GM19395 (cell line): ENCODE results near the gene PPP2R2B.
A peak's percentile ranks its signal among the peaks of the same experiment; 100 is the strongest.

ENCODE experiments used
- ATAC-seq: cut with Tn5 transposase; IDR thresholded peaks from one replicate; pipeline ENCODE4 v1.9.1; 2021; ENCODE audit warnings: mild to moderate bottlenecking, moderate library complexity; ENCODE audit not compliant: unreplicated experiment

The PPP2R2B gene

DNA sequence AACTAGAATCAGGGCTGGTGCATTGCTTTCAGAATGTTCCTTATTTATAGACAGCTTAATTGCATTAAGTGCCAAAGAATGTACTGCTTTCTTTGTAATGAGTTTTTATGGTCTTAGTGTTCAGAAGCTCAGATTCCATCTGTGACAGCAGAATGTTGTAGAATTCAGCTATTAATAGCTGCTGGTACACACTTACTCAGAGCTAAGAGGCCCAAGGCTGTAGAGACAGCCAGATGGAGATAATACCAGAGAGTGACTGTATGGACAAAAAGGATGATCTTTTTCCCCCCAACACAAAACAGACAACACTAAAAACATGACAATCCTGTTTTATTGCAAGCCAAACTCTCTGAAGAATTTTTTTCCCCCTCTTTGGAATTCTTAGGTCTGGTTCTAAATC, 50.2 kb downstream of the PPP2R2B start:
- no peak for ATAC-seq

DNA sequence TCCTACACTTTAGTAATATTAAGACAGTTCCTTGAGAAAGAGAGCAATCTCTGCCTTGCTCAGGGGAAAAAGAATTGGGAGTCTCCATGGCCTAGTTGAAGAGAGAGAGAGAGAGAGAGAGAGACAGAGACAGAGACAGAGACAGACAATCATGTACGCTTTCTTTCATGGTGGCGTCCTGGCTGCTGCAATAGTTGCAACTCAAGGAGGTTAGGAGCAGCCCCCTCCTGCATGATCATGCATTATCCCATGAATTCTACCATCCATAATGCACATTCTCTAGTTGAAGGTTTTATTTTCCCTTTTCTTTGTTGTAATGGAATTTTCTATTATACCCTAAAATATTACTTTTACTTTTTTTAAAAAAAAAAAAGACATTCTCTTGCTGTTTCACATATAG, 50.7 kb downstream of the PPP2R2B start:
- no peak for ATAC-seq

DNA sequence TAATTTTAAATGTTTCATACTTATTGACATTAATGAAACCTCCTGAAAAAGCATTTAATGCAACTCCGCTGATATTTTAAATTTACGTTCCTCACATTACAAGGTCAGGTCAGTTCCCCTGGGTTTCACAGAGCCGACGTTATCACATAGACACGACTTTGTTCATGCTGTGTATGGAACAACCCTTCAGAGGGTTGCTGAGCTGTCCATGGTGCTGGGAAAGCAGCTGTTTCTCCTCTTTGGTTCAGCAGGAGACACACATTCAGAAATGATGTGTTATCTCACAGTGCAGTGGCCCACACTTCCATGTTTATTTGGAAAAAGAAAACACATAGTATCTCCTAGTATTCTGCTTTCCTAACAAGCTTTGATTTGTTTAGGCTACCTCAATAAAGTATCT, 53.5 kb downstream of the PPP2R2B start:
- ATAC-seq: no peak

DNA sequence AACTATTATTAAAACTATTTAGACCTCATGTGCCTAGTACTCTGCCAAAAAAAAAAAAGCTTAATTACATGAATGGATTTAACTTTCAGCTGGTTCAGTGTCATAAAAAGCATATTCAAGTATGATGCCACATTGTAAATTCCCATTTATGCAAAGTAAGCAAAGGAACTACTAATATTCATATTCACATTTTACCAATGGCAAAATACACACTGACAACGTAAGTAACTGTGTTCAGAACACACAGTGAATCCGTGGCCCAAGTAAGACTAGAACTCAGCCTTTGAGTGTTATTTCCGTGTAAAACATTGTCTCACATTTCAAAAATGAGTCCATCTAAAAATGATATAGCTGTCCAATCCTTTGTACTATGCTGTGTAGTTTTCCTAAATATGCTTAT, 56.8 kb downstream of the PPP2R2B start:
- no peak for ATAC-seq

DNA sequence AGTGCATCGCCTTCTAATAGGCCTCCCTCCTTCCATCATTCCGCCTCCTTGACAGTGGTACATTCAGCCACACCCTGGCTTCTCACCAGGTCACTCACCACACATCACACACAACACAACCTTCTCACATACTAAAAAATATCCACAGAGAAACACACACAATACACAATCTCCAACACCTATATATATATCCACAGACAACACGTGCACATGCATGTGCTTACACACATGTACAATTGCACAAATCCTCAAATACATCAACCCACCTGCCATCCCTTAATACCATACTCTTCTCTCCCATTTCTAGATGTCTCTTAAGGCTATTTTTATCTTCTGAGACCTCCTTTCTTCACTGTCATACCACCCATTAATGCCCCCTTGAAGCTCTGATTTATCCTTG, 57.6 kb downstream of the PPP2R2B start:
- no peak for ATAC-seq

DNA sequence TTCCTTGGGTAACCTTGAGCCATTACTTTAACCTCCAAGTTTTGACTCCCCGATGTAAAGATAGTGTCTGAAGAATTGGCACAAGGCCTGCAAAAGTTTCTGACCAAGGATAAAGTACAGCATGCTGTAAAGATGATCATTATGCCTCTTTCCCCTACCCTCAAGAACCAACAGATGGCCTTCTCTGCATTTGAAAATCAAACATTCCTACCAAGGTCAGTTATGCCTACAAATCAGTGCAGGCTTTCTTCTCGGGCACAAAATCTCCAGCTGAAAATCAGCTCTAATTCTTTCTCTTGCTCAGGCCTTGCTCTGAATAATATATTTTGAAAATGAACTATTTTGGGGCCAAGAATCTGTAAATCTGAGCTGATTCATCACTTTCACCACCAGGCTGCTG, 59.7 kb downstream of the PPP2R2B start:
- no peak for ATAC-seq

DNA sequence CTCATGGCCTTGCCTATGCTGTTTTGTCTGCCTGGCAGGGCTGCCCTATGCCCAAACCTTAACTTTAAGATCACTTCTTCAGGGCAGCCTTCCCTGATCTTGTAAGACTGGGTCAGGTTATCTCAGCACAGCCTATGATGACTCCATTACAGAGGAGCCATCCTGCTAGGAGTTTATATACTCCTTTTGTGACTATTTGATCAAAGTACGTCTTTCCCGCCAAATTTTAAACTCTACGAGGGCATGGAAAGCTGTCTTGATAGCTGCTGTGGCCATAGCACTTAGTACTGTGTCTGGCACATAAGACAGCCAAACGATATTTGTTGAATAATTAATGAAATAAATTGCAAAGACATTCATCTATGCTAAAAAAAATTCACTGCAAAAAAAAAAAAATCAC, 60.6 kb downstream of the PPP2R2B start:
- no peak for ATAC-seq

DNA sequence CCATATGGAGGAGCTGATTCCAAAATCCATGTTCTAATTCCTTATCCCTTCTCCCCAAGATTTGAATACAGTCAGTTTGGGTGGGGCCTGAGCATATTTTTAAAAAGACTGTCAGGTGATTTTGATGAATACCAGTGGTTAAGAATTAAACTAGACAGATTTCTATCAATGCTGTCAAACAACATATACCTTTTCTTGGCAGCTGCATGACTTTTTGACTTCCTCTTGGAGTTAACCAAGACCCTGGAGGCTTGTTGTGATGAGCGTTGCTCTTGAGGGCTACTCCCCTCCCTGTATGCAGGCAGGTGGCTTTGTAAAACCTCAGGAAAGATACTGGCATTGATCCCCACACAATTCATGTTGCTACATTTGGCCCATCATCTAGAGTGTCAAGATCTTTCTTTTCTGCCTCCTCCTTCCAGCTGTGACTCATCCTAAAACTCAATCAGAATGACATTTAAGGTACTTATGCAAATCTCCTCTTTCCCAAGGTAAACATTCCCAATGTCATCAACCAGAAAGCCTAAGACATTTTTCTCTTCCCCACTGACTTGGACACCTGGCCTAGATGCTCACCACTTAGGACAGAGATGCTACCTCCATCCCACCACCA, 61.7 kb downstream of the PPP2R2B start:
- no peak for ATAC-seq

DNA sequence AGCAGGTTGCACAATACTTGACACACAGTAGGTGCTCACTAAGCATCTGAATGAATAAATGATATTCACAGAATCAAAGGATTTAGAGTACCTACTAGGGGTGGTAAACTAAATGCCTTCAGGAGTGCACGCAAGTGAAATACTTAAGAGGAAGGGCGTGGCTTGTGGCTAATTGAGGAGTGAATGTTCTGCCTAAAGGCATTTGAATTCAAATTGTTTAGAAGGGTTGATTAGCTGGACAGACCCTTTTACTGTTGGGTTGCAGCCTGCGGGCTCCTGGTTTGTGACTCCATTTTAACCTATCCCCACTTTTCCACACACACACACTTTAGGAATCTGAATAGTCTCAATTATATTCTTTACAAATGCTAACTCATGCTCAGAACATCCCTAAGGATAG, 63.1 kb downstream of the PPP2R2B start:
- no peak for ATAC-seq

DNA sequence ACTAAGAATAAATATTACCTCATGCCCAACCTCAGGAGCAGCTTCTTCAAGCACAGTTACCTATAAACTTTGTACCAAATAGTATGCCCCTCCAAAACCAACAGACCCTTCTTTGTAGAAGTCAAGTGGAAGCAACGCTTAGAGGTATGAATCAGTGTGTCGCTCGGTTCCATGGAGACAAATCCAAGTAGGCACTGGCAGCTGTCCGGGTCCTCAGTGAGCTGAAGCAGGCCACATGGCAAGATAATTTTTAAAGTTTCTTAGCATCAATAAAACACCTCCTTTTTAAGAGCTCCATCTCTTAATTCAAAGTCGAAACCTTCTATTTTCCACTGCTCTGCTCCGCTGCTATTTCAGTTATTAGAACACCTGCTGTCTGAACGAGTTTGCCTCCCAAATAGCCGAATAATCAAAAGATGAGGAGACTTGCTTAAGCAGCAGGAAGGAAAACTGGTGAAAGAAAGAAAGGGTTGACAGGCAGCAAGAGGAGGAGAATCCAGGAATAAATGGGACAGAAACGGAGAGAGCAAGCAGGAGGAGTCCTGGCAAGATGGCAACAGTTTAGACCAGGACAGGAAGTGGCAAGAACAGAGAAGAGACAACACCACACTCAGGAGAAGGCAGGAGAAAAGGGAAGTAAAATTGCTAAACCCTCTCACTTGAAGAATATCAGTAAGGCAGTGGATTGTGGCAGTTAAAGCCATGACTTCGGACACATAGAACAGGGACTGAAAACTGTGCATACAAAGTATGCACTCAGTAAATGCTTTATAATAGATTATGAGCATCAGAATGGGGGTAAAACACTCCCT, 65.0 kb downstream of the PPP2R2B start:
- ATAC-seq: peak; percentile 91

DNA sequence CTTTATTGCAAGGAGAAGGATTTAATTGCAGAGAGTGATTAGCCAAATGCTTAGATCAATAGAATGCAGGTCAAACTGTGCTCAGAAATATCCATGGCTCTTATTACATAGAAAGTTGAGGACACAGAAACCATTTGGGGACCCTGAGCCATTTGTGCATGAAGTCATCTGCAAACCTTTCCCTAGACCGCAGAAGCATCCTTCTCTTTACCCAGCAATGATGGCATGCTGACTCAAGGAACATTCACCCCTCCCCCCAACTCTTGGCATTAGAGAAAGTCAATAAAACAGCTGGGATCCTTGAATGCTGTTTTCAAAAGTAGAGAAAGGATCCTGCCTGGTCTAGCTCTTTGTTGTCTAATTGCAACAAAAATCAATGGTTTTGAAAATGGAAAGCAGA, 73.5 kb downstream of the PPP2R2B start:
- ATAC-seq: no peak

DNA sequence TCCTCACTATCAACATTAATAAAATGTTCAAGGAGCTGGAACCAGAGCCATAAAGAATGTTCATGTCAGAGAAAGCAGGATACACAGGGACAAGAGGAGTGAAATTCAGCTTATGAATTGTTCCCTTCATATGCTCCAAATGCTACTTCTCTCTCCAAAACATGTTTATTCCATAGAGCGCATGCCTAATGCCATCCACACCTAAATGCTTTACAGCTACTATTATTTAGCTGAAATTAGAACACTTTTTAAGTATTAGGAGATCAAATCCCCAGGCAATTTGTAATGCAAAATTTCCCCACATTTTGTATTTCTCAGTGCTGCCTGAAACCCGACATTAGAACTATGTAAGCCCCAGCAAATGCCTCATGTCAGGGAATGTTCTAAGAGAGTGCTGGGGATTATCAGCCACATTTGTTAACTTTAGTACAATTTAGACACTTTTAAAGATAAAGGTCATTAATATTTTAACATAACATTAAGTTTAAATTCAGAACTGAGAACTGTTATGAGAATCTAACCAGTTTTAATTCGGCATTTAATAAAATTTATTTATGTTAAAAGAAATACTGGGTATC, 75.5 kb downstream of the PPP2R2B start:
- no peak for ATAC-seq

DNA sequence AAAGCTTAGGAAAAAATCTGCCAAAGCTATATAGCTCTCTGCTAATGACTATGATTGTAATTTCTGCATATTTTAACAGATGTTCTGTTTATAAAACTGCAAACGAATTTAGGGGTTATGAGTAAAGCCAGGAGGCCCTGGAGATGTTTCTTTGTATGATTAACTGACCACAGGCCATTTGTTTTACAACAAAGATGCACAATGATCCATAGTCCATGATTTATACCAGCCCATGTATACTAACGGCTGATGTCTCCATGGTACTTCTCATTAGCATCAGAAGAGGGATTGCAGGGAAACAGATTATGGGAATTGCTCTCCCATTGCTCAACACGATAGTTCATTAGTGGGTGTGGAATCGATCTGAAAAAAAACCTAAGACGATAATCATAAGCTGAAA, 78.9 kb downstream of the PPP2R2B start:
- no peak for ATAC-seq

DNA sequence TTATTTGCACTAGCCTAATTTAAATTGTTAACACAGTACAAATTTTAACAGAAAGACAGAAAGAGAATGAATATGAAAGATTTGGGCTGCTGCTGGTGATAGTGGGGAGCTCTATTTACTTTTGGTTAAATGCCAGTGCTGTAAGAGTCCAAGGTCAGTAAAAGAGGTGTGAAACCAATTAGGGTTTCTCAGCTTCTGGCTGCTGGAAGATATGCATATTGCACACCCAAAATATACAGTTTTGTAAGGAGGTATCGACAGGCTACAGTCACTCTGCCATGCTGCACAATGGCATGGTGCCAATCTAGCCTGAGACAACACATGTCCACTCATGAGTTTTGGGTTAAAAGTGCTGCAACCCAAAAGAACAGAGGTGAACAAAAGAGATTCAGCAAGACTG, 79.3 kb downstream of the PPP2R2B start:
- ATAC-seq: no peak

DNA sequence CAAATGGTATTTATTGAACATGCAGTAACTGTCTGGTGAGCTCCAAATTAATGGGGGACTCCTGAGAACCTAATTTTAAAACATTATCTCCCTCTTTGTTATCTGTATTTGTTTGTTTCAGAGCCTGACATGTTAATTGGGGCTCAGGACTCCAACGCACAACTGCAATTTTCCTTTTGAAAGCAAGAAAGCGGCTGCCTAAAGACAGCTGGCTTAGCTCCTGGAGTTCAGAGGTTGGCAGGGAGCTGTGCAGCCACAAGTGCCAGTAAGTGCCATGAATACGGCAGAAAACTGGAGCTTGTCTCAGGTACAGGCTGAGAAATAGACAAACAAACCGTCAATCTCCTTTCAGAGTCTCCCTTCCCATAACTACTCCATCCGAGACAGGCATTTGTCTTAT, 80.9 kb downstream of the PPP2R2B start:
- ATAC-seq: no peak

DNA sequence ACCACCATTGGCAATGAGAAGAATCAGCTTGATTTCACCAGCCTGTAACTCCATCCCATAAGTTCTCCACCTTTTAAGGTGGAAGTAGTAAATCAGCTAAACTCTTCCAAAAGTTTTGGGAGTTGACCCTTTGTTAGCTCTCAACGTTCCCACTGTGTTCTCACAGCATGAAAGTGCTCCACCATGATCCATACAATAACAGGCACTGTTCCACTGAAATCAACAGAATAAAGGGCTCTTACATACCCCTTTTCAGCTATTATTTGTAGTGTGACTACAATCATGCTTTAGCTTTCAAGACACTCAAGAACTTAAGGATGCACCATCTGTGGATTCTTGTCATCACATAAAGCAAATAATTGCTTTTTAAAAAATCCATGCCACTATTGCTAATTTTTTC, 81.6 kb downstream of the PPP2R2B start:
- no peak for ATAC-seq

DNA sequence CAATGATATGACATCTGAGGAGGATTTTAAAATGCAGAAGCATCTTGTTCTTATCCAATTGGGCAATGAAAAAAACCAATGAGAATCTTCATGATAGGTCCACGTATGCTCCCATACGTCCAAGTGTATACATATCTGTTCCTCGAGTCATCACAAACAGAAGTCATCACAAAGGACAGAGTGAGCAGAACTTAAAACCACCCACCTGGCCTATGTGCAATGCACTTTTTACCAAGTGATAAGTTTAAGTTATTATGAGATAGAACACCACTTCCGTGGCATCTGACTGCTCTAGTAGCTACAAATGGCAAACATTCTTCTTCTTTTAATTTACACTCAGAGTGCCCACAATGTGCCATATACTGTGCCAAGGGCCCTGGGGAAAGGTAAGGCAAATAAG, 82.4 kb downstream of the PPP2R2B start:
- no peak for ATAC-seq

DNA sequence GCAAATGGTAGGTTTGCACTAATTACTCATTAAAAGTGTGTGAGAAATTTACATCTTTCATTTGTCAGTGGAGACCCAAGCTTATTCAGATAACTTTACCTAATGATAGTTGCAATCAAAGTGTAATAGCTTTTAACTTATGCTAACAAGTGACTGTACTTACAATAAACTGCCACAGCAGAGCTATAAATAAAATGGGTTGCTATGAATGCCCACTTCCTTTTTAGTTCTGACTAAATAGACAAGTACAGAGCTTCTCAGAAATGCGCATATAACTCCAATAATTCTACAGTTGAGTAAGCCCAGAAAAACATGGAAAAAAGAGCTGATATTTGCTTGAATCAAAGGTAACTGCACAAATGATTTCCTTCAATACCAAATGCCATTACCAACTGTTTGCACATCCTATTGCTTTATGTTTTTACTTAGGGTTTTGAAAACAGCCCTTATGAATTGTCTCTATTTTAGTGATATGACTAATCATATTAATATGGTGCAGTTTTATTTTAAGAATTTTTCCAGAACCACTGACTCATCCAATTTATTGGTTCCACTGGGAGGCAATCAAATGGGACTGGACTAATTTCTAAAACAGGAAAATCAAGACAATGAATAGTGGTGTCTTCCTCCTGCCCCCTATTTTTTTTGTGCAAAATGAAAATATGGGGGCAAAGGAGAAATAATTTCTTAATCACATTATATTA, 84.1 kb downstream of the PPP2R2B start:
- ATAC-seq: no peak

DNA sequence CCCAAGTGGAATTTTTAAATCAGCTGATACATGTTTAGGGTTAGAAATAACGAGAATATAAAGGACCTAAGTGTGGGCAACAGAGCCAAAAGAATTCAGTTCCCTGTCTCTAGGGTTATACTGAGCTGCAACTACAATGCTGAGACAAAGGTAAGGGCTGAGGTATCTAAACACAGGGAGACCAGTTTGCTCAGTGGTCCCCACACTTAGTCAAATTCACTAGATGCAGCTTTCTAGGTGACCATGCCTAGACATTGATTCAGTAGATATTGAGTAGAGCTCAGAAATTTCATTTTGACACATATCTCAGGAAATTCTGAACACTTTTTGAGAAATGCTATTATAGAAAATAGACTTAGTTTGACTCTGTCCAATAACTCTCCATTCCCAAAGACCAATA, 84.8 kb downstream of the PPP2R2B start:
- no peak for ATAC-seq

DNA sequence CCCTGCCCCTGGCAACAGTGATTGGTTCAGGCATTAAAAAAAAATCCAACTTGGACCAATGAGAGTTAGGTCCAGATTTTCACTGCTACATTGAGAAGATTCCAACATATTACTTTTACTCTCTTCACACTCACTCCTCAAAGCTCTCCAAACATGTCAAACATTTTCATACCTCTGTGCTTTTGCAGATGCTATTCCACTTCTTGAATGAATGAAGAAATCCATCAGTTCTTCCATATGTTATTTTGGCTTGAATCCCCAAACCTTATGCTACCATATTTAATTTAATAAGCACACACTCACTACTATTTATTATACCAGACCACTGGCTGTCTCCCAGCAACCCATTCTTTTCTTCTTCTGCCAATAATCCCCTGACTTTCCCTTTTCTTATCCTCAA, 87.1 kb downstream of the PPP2R2B start:
- no peak for ATAC-seq

DNA sequence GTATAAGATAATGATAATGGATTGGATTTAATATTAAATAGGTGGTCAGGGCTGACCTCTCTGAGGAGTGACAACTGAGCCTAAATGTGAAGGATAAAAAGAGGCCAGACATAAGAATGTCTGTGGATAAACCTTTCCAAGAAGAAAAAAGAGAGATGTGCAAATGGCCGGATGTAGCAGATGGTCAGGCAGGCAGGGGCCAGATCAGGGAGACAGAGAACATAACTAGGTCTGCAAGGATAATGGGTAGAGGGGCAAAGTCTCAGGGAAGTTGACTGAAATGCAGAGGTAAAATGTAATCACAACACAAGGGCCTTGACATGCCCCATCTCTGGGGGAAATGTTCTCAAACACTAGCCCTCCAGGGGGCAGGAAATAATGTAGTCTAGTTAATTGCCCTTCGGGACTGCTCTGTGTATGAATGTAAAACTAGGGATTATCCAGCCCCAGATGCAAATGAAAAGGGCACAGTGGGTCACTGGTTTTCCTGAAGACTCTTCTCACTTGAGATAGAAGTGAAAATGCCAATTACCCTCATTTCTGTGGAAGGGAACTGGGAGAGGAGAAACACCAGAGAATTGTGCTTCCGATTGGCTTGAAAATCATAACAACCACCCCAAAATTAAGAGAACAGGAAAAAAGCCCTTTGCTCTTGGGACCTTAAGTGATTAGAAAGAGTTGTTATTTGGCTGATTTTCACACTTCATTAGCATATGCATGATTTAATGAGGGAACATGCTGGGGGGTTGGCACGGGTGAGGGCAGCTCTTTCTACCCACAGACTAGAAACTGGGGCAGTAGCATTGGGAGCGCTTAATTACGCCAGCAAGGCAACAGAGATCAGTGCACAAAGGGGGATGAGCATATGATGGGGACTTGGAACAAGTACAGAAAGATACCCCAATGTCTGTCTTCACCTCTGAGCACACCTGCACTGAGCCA, 88.6 kb downstream of the PPP2R2B start:
- ATAC-seq: no peak
